ENCODE measurements around the gene WNK1.

GRCh38 chr12:862303-862911 is 110.0 kb downstream of the WNK1 start:
- TF ChIP-seq ZNF221 (tag by site-specific recombination; IDR thresholded peaks at IDR 0.05; ENCODE audit: borderline replicate concordance) (no peak), ZNF791 (tag by site-specific recombination; IDR thresholded peaks at IDR 0.05) (no peak), YY1 (tag by site-specific recombination; IDR thresholded peaks at IDR 0.05) (no peak), OVOL3 (tag by site-specific recombination; IDR thresholded peaks at IDR 0.05) (no peak), ZNF654 (tag by site-specific recombination; IDR thresholded peaks at IDR 0.05; ENCODE audit: low read depth) (no peak), ZNF549 (tag by site-specific recombination; IDR thresholded peaks at IDR 0.05) (no peak), SALL2 (tag by site-specific recombination; IDR thresholded peaks at IDR 0.05; ENCODE audit: borderline replicate concordance) (no peak), ZIC2 (tag by site-specific recombination; IDR thresholded peaks at IDR 0.05) (no peak), ZNF2 (tag by site-specific recombination; IDR thresholded peaks at IDR 0.05) (no peak), ZNF10 (tag by site-specific recombination; IDR thresholded peaks at IDR 0.05) (0 out of 2 replicates have a peak, but pooled peaks have one; percentile 42)
- TF ChIP-seq, protein P1, sequence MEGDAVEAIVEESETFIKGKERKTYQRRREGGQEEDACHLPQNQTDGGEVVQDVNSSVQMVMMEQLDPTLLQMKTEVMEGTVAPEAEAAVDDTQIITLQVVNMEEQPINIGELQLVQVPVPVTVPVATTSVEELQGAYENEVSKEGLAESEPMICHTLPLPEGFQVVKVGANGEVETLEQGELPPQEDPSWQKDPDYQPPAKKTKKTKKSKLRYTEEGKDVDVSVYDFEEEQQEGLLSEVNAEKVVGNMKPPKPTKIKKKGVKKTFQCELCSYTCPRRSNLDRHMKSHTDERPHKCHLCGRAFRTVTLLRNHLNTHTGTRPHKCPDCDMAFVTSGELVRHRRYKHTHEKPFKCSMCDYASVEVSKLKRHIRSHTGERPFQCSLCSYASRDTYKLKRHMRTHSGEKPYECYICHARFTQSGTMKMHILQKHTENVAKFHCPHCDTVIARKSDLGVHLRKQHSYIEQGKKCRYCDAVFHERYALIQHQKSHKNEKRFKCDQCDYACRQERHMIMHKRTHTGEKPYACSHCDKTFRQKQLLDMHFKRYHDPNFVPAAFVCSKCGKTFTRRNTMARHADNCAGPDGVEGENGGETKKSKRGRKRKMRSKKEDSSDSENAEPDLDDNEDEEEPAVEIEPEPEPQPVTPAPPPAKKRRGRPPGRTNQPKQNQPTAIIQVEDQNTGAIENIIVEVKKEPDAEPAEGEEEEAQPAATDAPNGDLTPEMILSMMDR (tag by site-specific recombination; IDR thresholded peaks at IDR 0.05), result no peak
- TF ChIP-seq, protein P2, sequence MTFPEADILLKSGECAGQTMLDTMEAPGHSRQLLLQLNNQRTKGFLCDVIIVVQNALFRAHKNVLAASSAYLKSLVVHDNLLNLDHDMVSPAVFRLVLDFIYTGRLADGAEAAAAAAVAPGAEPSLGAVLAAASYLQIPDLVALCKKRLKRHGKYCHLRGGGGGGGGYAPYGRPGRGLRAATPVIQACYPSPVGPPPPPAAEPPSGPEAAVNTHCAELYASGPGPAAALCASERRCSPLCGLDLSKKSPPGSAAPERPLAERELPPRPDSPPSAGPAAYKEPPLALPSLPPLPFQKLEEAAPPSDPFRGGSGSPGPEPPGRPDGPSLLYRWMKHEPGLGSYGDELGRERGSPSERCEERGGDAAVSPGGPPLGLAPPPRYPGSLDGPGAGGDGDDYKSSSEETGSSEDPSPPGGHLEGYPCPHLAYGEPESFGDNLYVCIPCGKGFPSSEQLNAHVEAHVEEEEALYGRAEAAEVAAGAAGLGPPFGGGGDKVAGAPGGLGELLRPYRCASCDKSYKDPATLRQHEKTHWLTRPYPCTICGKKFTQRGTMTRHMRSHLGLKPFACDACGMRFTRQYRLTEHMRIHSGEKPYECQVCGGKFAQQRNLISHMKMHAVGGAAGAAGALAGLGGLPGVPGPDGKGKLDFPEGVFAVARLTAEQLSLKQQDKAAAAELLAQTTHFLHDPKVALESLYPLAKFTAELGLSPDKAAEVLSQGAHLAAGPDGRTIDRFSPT (tag by site-specific recombination; IDR thresholded peaks at IDR 0.05), result no peak
- TF ChIP-seq, protein P3, sequence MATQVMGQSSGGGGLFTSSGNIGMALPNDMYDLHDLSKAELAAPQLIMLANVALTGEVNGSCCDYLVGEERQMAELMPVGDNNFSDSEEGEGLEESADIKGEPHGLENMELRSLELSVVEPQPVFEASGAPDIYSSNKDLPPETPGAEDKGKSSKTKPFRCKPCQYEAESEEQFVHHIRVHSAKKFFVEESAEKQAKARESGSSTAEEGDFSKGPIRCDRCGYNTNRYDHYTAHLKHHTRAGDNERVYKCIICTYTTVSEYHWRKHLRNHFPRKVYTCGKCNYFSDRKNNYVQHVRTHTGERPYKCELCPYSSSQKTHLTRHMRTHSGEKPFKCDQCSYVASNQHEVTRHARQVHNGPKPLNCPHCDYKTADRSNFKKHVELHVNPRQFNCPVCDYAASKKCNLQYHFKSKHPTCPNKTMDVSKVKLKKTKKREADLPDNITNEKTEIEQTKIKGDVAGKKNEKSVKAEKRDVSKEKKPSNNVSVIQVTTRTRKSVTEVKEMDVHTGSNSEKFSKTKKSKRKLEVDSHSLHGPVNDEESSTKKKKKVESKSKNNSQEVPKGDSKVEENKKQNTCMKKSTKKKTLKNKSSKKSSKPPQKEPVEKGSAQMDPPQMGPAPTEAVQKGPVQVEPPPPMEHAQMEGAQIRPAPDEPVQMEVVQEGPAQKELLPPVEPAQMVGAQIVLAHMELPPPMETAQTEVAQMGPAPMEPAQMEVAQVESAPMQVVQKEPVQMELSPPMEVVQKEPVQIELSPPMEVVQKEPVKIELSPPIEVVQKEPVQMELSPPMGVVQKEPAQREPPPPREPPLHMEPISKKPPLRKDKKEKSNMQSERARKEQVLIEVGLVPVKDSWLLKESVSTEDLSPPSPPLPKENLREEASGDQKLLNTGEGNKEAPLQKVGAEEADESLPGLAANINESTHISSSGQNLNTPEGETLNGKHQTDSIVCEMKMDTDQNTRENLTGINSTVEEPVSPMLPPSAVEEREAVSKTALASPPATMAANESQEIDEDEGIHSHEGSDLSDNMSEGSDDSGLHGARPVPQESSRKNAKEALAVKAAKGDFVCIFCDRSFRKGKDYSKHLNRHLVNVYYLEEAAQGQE (tag by site-specific recombination; IDR thresholded peaks at IDR 0.05), result no peak

Data from HEK293 (cell line).